Measurements from ENCODE around the gene SYT11.

SYT11 gene

GRCh38 chr1:155880251-155880650 is 20.9 kb downstream of the SYT11 start:
- TF ChIP-seq CTCF (conservative IDR thresholded peaks at IDR 0.05; ENCODE audit: low read depth, low read length): no peak
- DNase-seq (ENCODE audit: low read depth): no peak
- no peak overlapping the region for H3K4me3 ChIP-seq (ENCODE audit: low read depth, low read length)

- no peak for DNase-seq (ENCODE audit: low read depth)
- TF ChIP-seq CTCF (conservative IDR thresholded peaks at IDR 0.05; ENCODE audit: low read depth, low read length): no peak
- H3K4me3 ChIP-seq (ENCODE audit: low read depth, low read length): no peak overlapping the region
These were observed 21.6 kb downstream of the SYT11 start for GRCh38 chr1:155880950-155881349.

GRCh38 chr1:155882235-155882634 is 22.9 kb downstream of the SYT11 start:
- no peak for DNase-seq (ENCODE audit: low read depth)
- TF ChIP-seq CTCF (conservative IDR thresholded peaks at IDR 0.05; ENCODE audit: low read depth, low read length): no peak

GRCh38 chr1:155882766-155883165 is 23.4 kb downstream of the SYT11 start:
- H3K4me3 ChIP-seq (ENCODE audit: low read depth, low read length): no peak overlapping the region
- no peak for TF ChIP-seq CTCF (conservative IDR thresholded peaks at IDR 0.05; ENCODE audit: low read depth, low read length)
- no peak for DNase-seq (ENCODE audit: low read depth)

More at GRCh38 chr1:155882235-155882634, 22.9 kb downstream of the SYT11 start:
- no peak overlapping the region for H3K4me3 ChIP-seq (ENCODE audit: low read depth, low read length)

GRCh38 chr1:155884031-155884960 is 24.9 kb downstream of the SYT11 start:
- peak; percentile 34 for DNase-seq (ENCODE audit: low read depth)
- TF ChIP-seq CTCF (conservative IDR thresholded peaks at IDR 0.05; ENCODE audit: low read depth, low read length): no peak
- no peak overlapping the region for H3K4me3 ChIP-seq (ENCODE audit: low read depth, low read length)

GRCh38 chr1:155884982-155885381 is 25.6 kb downstream of the SYT11 start:
- no peak overlapping the region for H3K4me3 ChIP-seq (ENCODE audit: low read depth, low read length)
- peak; percentile 11 for DNase-seq (ENCODE audit: low read depth)
- no peak for TF ChIP-seq CTCF (conservative IDR thresholded peaks at IDR 0.05; ENCODE audit: low read depth, low read length)

GRCh38 chr1:155888481-155888880 is 29.1 kb downstream of the SYT11 start:
- no peak overlapping the region for H3K4me3 ChIP-seq (ENCODE audit: low read depth, low read length)
- DNase-seq (ENCODE audit: low read depth): peak; percentile 26
- TF ChIP-seq CTCF (conservative IDR thresholded peaks at IDR 0.05; ENCODE audit: low read depth, low read length): no peak
